GM12878 (cell line): ENCODE results near the gene MED25. TPM values are rescaled to one million over a fixed set of nuclear protein-coding genes. Genes with fewer than 3 reads are reported as not detected.

Experiments
- ATAC-seq: fragments of 200-7000 bp; cut with Tn5 transposase; 3 replicates; pipeline ENCODE4 v1.9.1; 2020; ENCODE audit warnings: mild to moderate bottlenecking, moderate library complexity
- BruUV-seq: library from RNA; stranded (reverse); fragments of 400-500 nt; replicated peaks from 2 replicates; lab custom pipeline; 2021; lab: Mats Ljungman, UMichigan
- CTCF ChIA-PET: fragments of 300-600 bp; sonication (Branson Sonifier 250); formaldehyde crosslinking; extraction: SDS; loops from one replicate; lab custom pipeline; 2021; ENCODE audit warnings: inconsistent platforms; lab: Yijun Ruan, JAX
- POLR2A ChIA-PET: fragments of 350-600 bp; formaldehyde crosslinking; extraction: SDS; loops from one replicate; lab custom pipeline; 2021; ENCODE audit warnings: inconsistent platforms; lab: Charles Lee
- RAD21 ChIA-PET: fragments of 300-600 bp; sonication (Branson Sonifier 250); formaldehyde crosslinking; loops from one replicate; lab custom pipeline; 2023; ENCODE audit warnings: antibody characterized with exemption; ENCODE audit not compliant: unreplicated experiment; lab: Charles Lee
- SMC1A ChIA-PET: fragments of 300-600 bp; sonication (Branson Sonifier 250); formaldehyde crosslinking; loops from one replicate; lab custom pipeline; 2023; ENCODE audit not compliant: unreplicated experiment, uncharacterized antibody; lab: Charles Lee
- DNase-seq: peaks from one replicate; pipeline ENCODE4 v3.0.0-alpha.2; 2011; ENCODE audit warnings: low read depth, low spot score
- FAIRE-seq: peaks from 3 replicates; lab custom pipeline; 2011; peaks lifted over from hg19 to GRCh38; lab: Jason Lieb, UNC
- H2AFZ ChIP-seq: 2 replicates; pipeline ENCODE4 v1.6.0; 2011; ENCODE audit warnings: low read depth, low read length, control low read depth; ENCODE audit not compliant: control insufficient read depth
- H3K27ac ChIP-seq: 2 replicates; pipeline ENCODE4 v1.5.1; 2011; ENCODE audit warnings: control low read depth; ENCODE audit not compliant: control insufficient read depth, insufficient read depth
- H3K27me3 ChIP-seq, 2 experiments: replicated peaks in 1 of 2; 2 replicates each; pipeline versions ENCODE4 v1.6.0 to v1.6.1; 2011; ENCODE audit warnings: low read length in 1 of 2; ENCODE audit not compliant: control insufficient read depth in 2 of 2, insufficient read depth in 2 of 2
- H3K36me3 ChIP-seq, 2 experiments: 2 replicates each; pipeline ENCODE4 v1.5.1; 2011; ENCODE audit warnings: low read length in 1 of 2; ENCODE audit not compliant: control insufficient read depth in 2 of 2, insufficient read depth in 2 of 2
- H3K4me1 ChIP-seq: 2 replicates; pipeline ENCODE4 v1.6.1; 2011; ENCODE audit warnings: mild to moderate bottlenecking, low read length, moderate library complexity, mixed read lengths; ENCODE audit not compliant: control insufficient read depth, insufficient read depth
- H3K4me2 ChIP-seq: 2 replicates; pipeline ENCODE4 v1.6.0; 2011; ENCODE audit warnings: control low read depth; ENCODE audit not compliant: control insufficient read depth, insufficient read depth
- H3K4me3 ChIP-seq: fragments of 200-600 bp; sonication (generic); 2 replicates; pipeline ENCODE4 v1.5.1; 2016
- H3K79me2 ChIP-seq: 2 replicates; pipeline ENCODE4 v1.6.0; 2011; ENCODE audit warnings: low read length; ENCODE audit not compliant: control insufficient read depth, insufficient read depth
- H3K9ac ChIP-seq: 2 replicates; pipeline ENCODE4 v1.8.0; 2011; ENCODE audit warnings: low read length, control low read depth, mixed read lengths; ENCODE audit not compliant: control insufficient read depth, insufficient read depth
- H3K9me3 ChIP-seq: replicated peaks from 3 replicates; pipeline ENCODE4 v1.5.1; 2011; ENCODE audit warnings: mild to moderate bottlenecking, low read length; ENCODE audit not compliant: control insufficient read depth, insufficient read depth
- H4K20me1 ChIP-seq: 2 replicates; pipeline ENCODE4 v1.6.0; 2011; ENCODE audit not compliant: control insufficient read depth, insufficient read depth
- BMI1 ChIP-seq: fragments of 450-650 bp; IDR thresholded peaks from 2 replicates; pipeline ENCODE4 v1.6.1; 2016; ENCODE audit warnings: mild to moderate bottlenecking, moderate library complexity, borderline replicate concordance
- EED ChIP-seq: sonication (generic); IDR thresholded peaks from 2 replicates; pipeline ENCODE4 v1.6.1; 2016; ENCODE audit warnings: antibody characterized with exemption, low read depth
- MYB ChIP-seq: fragments of 150-350 bp; IDR thresholded peaks from 2 replicates; pipeline ENCODE4 v1.6.1; 2014; ENCODE audit warnings: mild to moderate bottlenecking, low read depth, low read length, borderline replicate concordance
- NFXL1 ChIP-seq: fragments of 450-650 bp; IDR thresholded peaks from 2 replicates; pipeline ENCODE4 v1.6.1; 2017; ENCODE audit warnings: antibody characterized with exemption, mild to moderate bottlenecking, borderline replicate concordance
- WRNIP1 ChIP-seq: IDR thresholded peaks from 2 replicates; pipeline ENCODE4 v1.6.1; 2011; ENCODE audit warnings: low read depth, low read length, improper control_type of control experiment, borderline replicate concordance
- WGBS: methylation state at CpG from one replicate; pipeline ENCODE4 v1.1.6; 2016; ENCODE audit warnings: low lambda C conversion rate; ENCODE audit not compliant: insufficient replicate concordance, insufficient coverage; ENCODE audit errors: missing lambda C conversion rate; 5-methylcytosine and 5-hydroxymethylcytosine counted together
- in situ Hi-C: fragments of 300-500 bp; cut with MboI; formaldehyde crosslinking; loops from 9 replicates; pipeline ENCODE4 v1.14.3; 2018; ENCODE audit warnings: mixed read lengths
- intact Hi-C: fragments of 100-400 bp; cut with micrococcal nuclease; formaldehyde crosslinking; loops from one replicate; pipeline ENCODE4 v1.14.2; 2022; ENCODE audit not compliant: unreplicated experiment
- polyA plus RNA-seq, 11 experiments: library from polyadenylated mRNA; depleted of rRNA in 4 of 11; unstranded in 6 of 11; stranded (reverse) in 5 of 11; fragments of >200 nt; fragmentation: Nextera tagmentation in 4 of 11; fragmentation: Illumina TruSeq in 1 of 11; extraction: Ambion mirVana in 4 of 11; extraction: Trizol in 1 of 11; gene quantifications; 1 replicate in 1 of 11; 2 replicates in 10 of 11; pipeline versions ENCODE4 v1.2.1 to v1.2.3, GENCODE V29; 2011 to 2016; ENCODE audit warnings: inconsistent platforms in 2 of 11, missing spikeins in 2 of 11, low read depth in 1 of 11
- total RNA-seq, 4 experiments: library from RNA; depleted of rRNA in 3 of 4; stranded (reverse); fragments of >200 nt in 3 of 4; fragmentation: Illumina TruSeq in 1 of 4; extraction: Trizol in 1 of 4; gene quantifications; 2 replicates each; pipeline versions ENCODE4 v1.2.1 to v1.2.3, GENCODE V29; 2013 to 2021

Gene MED25
- total and polyA plus RNA-seq, 10 of the 15 experiments (the other 5 are each of a cell fraction or from before 2014, with no cell fraction given): 3.5 to 53.9 (median 17.1) TPM

DNA sequence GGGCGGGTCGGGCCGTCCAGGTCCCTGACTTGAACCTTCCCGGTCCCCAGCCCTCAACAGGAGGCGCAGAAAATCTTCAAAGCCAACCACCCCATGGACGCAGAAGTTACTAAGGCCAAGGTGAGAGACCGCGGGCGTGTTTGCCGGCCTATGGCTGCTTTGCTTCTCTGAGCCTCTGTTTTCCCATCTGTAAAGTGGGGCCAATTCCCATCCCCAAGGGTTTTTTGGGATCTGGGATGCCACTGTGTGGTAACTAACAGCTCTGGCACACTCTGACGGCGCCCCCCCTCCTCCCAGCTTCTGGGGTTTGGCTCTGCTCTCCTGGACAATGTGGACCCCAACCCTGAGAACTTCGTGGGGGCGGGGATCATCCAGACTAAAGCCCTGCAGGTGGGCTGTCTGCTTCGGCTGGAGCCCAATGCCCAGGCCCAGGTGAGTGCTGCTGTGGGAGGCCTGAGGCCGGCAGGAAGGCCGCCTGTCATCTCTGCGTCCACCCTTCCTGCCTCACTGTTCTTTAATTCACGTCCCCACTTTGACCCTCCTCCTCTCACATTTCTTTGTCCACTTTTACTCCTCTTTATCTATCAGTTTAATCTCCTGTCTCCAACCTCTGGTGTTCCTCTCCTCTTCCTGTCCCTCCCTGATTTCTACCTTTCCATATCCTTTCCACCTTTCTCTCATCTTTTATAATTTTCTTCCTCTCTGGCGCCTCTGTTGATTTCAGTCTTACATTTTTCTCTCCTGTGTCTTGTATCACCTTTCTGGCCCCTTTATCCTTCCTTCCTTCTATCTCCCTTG, 12.1 kb upstream of the MED25 start:
- SMC1A ChIA-PET: no interaction called here
- no peak overlapping the region for H3K4me2 ChIP-seq
- no peaks in the 10 kb centered on the region for H4K20me1 ChIP-seq
- no peak overlapping the region for H3K4me3 ChIP-seq
- no peak overlapping the region for H2AFZ ChIP-seq
- no peak overlapping the region for H3K9ac ChIP-seq
- no peak for TF ChIP-seq EED
- RAD21 ChIA-PET: no interaction called here
- H3K27me3 ChIP-seq: no peaks in the 10 kb centered on the region
- H3K79me2 ChIP-seq: no peaks in the 10 kb centered on the region
- WGBS: 74% methylated on average over 20 of the region's 20 CpGs
- CTCF ChIA-PET: interaction anchor here (1.4 kb wide), 1 partner anchor 59 kb away, joined by 3 read pairs; no protein-coding TSS in a partner anchor
- ATAC-seq: no peak
- no peak for FAIRE-seq
- intact Hi-C loops: loop anchor here (5.0 kb wide), 1 partner anchor 39 kb away; the partner anchor contains the start of gene AP2A1
- no peaks in the 10 kb centered on the region for H3K9me3 ChIP-seq
- no peak for DNase-seq
- 0 out of 2 replicates have a peak, but pooled peaks cover 3% of the 10 kb centered on the region for H3K4me1 ChIP-seq
- no TSS peak for BruUV-seq
- in situ Hi-C loops: no loop called here
- POLR2A ChIA-PET: interaction anchor here (0.5 kb wide), 1 partner anchor 13 kb away, joined by 3 read pairs; no protein-coding TSS in a partner anchor
- peaks cover 9 to 10% of the 10 kb centered on the region in 2 experiments; a peak in 3 of 4 replicates for H3K36me3 ChIP-seq
- H3K27ac ChIP-seq: no peak overlapping the region

- ChIA-PET SMC1A (no interaction called here), CTCF (interaction anchor here (1.2 kb wide), 1 partner anchor 57 kb away, joined by 3 read pairs; no protein-coding TSS in a partner anchor), RAD21 (no interaction called here), POLR2A (no interaction called here)
- DNase-seq (no peak), FAIRE-seq (no peak), ATAC-seq (no peak)
- H3K27me3 ChIP-seq: no peaks in the 10 kb centered on the region
- no peaks in the 10 kb centered on the region for H3K9me3 ChIP-seq
- TF ChIP-seq BMI1 (no peak), MYB (no peak), NFXL1 (no peak), WRNIP1 (no peak)
- no peak overlapping the region for H3K9ac ChIP-seq
- intact Hi-C loops: loop anchor here (5.0 kb wide), 1 partner anchor 39 kb away; the partner anchor contains the start of gene AP2A1
- 50% methylated on average over 7 of the region's 8 CpGs for WGBS
- no peak overlapping the region for H2AFZ ChIP-seq
- H3K4me1 ChIP-seq: 0 out of 2 replicates have a peak, but pooled peaks cover 3% of the 10 kb centered on the region
- H3K4me3 ChIP-seq: no peak overlapping the region
- no peaks in the 10 kb centered on the region for H4K20me1 ChIP-seq
- H3K36me3 ChIP-seq: peaks cover 9% of the 10 kb centered on the region in 2 experiments; a peak in 3 of 4 replicates
- no peak overlapping the region for H3K27ac ChIP-seq
- BruUV-seq: TSS peak; percentile 50
- no peak overlapping the region for H3K4me2 ChIP-seq
- in situ Hi-C loops: no loop called here
- H3K79me2 ChIP-seq: no peaks in the 10 kb centered on the region
Observed at GRCh38 chr19:49806620-49806959, 11.5 kb upstream of the MED25 start.
